ENCODE data around the gene NHLRC4.

GRCh38 chr16:527015-527903 is 39.5 kb upstream of the NHLRC4 start, which contains the start of gene CAPN15:
- TF ChIP-seq POLR2AphosphoS2 (IDR thresholded peaks at IDR 0.05; ENCODE audit: low read length) (no peak; the same call in 1 of the 2 replicates), TEAD4 (IDR thresholded peaks at IDR 0.05; ENCODE audit: low read length) (no peak), TEAD4 (CRISPR knock-in tag; IDR thresholded peaks at IDR 0.05; ENCODE audit: borderline replicate concordance) (no peak), CTCF (IDR thresholded peaks at IDR 0.05 in 2 of 3, conservative IDR thresholded peaks at IDR 0.05 in 1 of 3; ENCODE audit: insufficient read depth in 2 of 3, low read depth in 1 of 3, low read length in 3 of 3) (no peak; a peak in 1 of 6 replicates), ZNF311 (CRISPR knock-in tag; IDR thresholded peaks at IDR 0.05) (peak; percentile 83; the same call in 1 of the 2 replicates), FOSL1 (tag; conservative IDR thresholded peaks at IDR 0.05) (0 out of 2 replicates have a peak, but pooled peaks have one; percentile 13), EP300 (IDR thresholded peaks at IDR 0.05; ENCODE audit: low read length) (no peak), TSHZ1 (CRISPR knock-in tag; IDR thresholded peaks at IDR 0.05) (no peak), DEAF1 (CRISPR knock-in tag; IDR thresholded peaks at IDR 0.05) (no peak), REST (IDR thresholded peaks at IDR 0.05; ENCODE audit: borderline replicate concordance) (no peak), REST (CRISPR knock-in tag; IDR thresholded peaks at IDR 0.05; ENCODE audit: low read depth) (no peak), GTF2F1 (IDR thresholded peaks at IDR 0.05; ENCODE audit: low read depth, low read length) (no peak), ASH1L (IDR thresholded peaks at IDR 0.05; ENCODE audit: borderline replicate concordance, low read depth, partially characterized antibody) (no peak), PREB (CRISPR knock-in tag; IDR thresholded peaks at IDR 0.05) (no peak)
